Neuronal stem cell (in vitro differentiated cells): ENCODE results near the gene SLC9A7.

Experiments used
- DNase-seq: peaks from one replicate; pipeline ENCODE4 v3.0.0-alpha.2; 2013; ENCODE audit warnings: low spot score
- H2AFZ ChIP-seq: one replicate; pipeline ENCODE4 v1.6.1; 2013; ENCODE audit warnings: mild to moderate bottlenecking, low read length, inconsistent platforms
- H2AK5ac ChIP-seq: 2 replicates; pipeline ENCODE4 v1.6.1; 2013; ENCODE audit warnings: low read depth, mild to moderate bottlenecking, inconsistent platforms, low read length, moderate library complexity, mixed read lengths
- H2BK120ac ChIP-seq: 2 replicates; pipeline ENCODE4 v1.6.1; 2013; ENCODE audit warnings: low read depth, mild to moderate bottlenecking, inconsistent platforms, low read length, moderate library complexity, mixed read lengths
- H2BK12ac ChIP-seq: one replicate; pipeline ENCODE4 v1.6.1; 2013; ENCODE audit warnings: low read length, inconsistent platforms
- H2BK15ac ChIP-seq: 2 replicates; pipeline ENCODE4 v1.6.1; 2013; ENCODE audit warnings: mild to moderate bottlenecking, low read length, inconsistent platforms, mixed read lengths
- H2BK5ac ChIP-seq: one replicate; pipeline ENCODE4 v1.6.1; 2013; ENCODE audit warnings: inconsistent platforms, mild to moderate bottlenecking, low read length, moderate library complexity
- H3K14ac ChIP-seq: one replicate; pipeline ENCODE4 v1.6.1; 2013; ENCODE audit warnings: low read length, inconsistent platforms
- H3K18ac ChIP-seq: 2 replicates; pipeline ENCODE4 v1.6.1; 2013; ENCODE audit warnings: low read length, inconsistent platforms
- H3K23ac ChIP-seq: 2 replicates; pipeline ENCODE4 v1.6.1; 2013; ENCODE audit warnings: low read depth, mild to moderate bottlenecking, mixed read lengths, low read length, inconsistent platforms; ENCODE audit not compliant: poor library complexity
- H3K27ac ChIP-seq: replicated peaks from 3 replicates; pipeline ENCODE4 v1.5.1; 2013; ENCODE audit warnings: low read length, inconsistent platforms
- H3K27me3 ChIP-seq, 3 experiments: 2 replicates each; pipeline ENCODE4 v1.6.1; 2013; ENCODE audit warnings: low read length in 3 of 3, mild to moderate bottlenecking in 2 of 3, inconsistent platforms in 1 of 3, low read depth in 1 of 3, mixed read lengths in 1 of 3, moderate library complexity in 1 of 3; ENCODE audit not compliant: control insufficient read depth in 3 of 3, insufficient read depth in 3 of 3
- H3K36me3 ChIP-seq, 2 donors: replicated peaks in 1 of 2; 2 replicates each; pipeline ENCODE4 v1.6.1; 2013; ENCODE audit warnings: low read length in 2 of 2; ENCODE audit not compliant: control insufficient read depth in 2 of 2, insufficient read depth in 2 of 2
- H3K4ac ChIP-seq: 2 replicates; pipeline ENCODE4 v1.6.1; 2013; ENCODE audit warnings: inconsistent platforms, mild to moderate bottlenecking, low read length, moderate library complexity
- H3K4me1 ChIP-seq, 2 donors: 1 replicate in 1 of 2; 2 replicates in 1 of 2; pipeline ENCODE4 v1.6.1; 2013; ENCODE audit warnings: low read length in 2 of 2, low read depth in 1 of 2; ENCODE audit not compliant: control insufficient read depth in 2 of 2, insufficient read depth in 1 of 2
- H3K4me2 ChIP-seq: one replicate; pipeline ENCODE4 v1.6.1; 2013; ENCODE audit warnings: mild to moderate bottlenecking, low read length, inconsistent platforms; ENCODE audit not compliant: insufficient read depth, poor library complexity, severe bottlenecking
- H3K4me3 ChIP-seq, 2 donors: 2 replicates each; pipeline ENCODE4 v1.5.1; 2013; ENCODE audit warnings: low read length in 2 of 2, mild to moderate bottlenecking in 2 of 2, inconsistent platforms in 1 of 2, moderate library complexity in 1 of 2
- H3K79me1 ChIP-seq: one replicate; pipeline ENCODE4 v1.6.1; 2013; ENCODE audit warnings: low read depth, mild to moderate bottlenecking, inconsistent platforms, low read length, moderate library complexity
- H3K9ac ChIP-seq: one replicate; pipeline ENCODE4 v1.6.1; 2013; ENCODE audit warnings: mild to moderate bottlenecking, low read depth, low read length, inconsistent platforms; ENCODE audit not compliant: poor library complexity
- H3K9me3 ChIP-seq, 2 donors: replicated peaks in 1 of 2; 2 replicates each; pipeline versions ENCODE3 to v1.6.1; 2013; ENCODE audit warnings: low read length in 2 of 2, mild to moderate bottlenecking in 2 of 2, inconsistent platforms in 1 of 2, low read depth in 1 of 2, mixed read lengths in 1 of 2, moderate library complexity in 1 of 2; ENCODE audit not compliant: control insufficient read depth in 2 of 2, insufficient read depth in 1 of 2
- H4K8ac ChIP-seq: one replicate; pipeline ENCODE4 v1.6.1; 2013; ENCODE audit warnings: low read depth, mild to moderate bottlenecking, inconsistent platforms, low read length, moderate library complexity
- H4K91ac ChIP-seq: one replicate; pipeline ENCODE4 v1.6.1; 2013; ENCODE audit warnings: low read length, low read depth, mild to moderate bottlenecking, inconsistent platforms; ENCODE audit not compliant: poor library complexity
- WGBS, 2 donors: extraction: QIAGEN DNeasy Blood & Tissue Kit; methylation state at CpG; one replicate each; pipeline ENCODE4 v1.1.7; 2013; ENCODE audit warnings: missing lambda C conversion rate in 2 of 2, mixed read lengths in 1 of 2; ENCODE audit not compliant: insufficient read length in 2 of 2, insufficient replicate concordance in 1 of 2; ENCODE audit errors: extremely low coverage in 2 of 2; 5-methylcytosine and 5-hydroxymethylcytosine counted together

The SLC9A7 gene

DNA sequence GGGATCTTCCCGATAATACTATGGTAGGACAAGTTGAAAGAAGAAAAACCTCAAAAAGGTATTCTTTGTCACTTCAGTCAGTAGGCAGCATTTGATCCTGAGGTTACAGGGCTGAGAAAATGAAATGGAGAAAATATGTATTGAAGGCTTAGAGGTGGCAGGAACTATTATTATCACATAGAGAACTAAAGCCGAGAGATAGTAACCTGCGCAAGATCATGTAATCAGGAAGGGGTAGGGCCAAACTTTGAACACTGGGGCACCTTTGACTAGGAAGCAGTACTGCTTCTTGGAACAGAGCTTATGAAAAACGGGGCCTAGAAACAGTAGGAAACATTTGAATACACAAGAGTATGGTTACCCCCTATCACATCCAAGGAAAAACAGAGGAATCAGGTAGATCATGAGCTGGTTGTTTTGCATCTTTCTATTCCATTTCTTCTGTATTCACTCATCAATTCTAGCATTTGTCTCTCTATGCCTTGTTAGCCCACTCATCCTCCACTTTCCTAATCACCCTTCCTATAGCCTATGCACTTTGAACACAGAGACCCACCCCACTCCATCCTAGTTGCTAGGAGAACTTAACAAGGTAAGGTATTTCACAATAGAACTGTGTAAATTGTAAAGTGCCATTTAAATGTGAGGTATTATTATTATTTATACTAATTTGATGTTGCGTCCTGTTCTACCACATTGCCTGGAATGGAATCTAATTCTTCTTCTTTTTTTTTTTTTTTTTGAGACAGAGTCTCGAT lies 34.6 kb upstream of the SLC9A7 start:
- Histone ChIP-seq H3K9me3 (no peaks in the 10 kb centered on the region), H3K9ac (no peak overlapping the region), H3K36me3 (no peaks in the 10 kb centered on the region), H3K27me3 (peaks cover 0 to 7% (median 0%) of the 10 kb centered on the region in 3 experiments), H2BK5ac (no peak overlapping the region), H2BK120ac (no peak overlapping the region), H3K23ac (no peak overlapping the region), H3K4ac (no peak overlapping the region), H3K4me2 (no peak overlapping the region), H4K8ac (no peak overlapping the region), H2AFZ (no peak overlapping the region), H3K27ac (no peak overlapping the region), H2BK15ac (no peak overlapping the region), H3K79me1 (no peaks in the 10 kb centered on the region), H3K4me1 (no peaks in the 10 kb centered on the region), H3K14ac (no peak overlapping the region), H3K18ac (no peak overlapping the region), H3K4me3 (no peak overlapping the region), H4K91ac (no peak overlapping the region), H2BK12ac (no peak overlapping the region), H2AK5ac (no peak overlapping the region)
- WGBS, 2 donors, result no CpG with 5 or more reads among the region's 6 CpGs
- DNase-seq, result no peak

DNA sequence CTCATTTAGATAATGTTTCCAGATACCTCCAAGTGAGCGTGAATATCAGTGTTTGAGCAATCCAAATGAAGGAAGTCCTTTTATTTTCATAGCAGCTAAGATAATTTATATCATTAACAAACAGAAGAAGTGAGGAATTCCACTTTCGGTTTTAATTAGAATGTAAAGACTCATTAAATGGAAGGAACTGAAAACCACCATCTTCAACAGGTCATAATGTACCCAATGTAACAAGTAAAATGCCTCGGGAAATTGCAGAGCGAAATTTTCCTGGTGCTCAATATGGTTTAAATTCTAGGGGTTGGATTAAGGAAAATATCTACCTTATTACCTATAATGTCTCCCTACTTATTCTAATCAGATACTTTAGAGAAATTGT lies 33.9 kb upstream of the SLC9A7 start:
- H2BK12ac ChIP-seq, result no peak overlapping the region
- H2AK5ac ChIP-seq, result no peak overlapping the region
- no peak overlapping the region for H3K4me3 ChIP-seq
- no peak overlapping the region for H3K23ac ChIP-seq
- no peak overlapping the region for H2BK5ac ChIP-seq
- no peak overlapping the region for H3K4me2 ChIP-seq
- no peaks in the 10 kb centered on the region for H3K4me1 ChIP-seq
- H3K27ac ChIP-seq, result no peak overlapping the region
- DNase-seq, result no peak
- H2BK15ac ChIP-seq, result no peak overlapping the region
- no peaks in the 10 kb centered on the region for H3K79me1 ChIP-seq
- no CpG with 5 or more reads among the region's 4 CpGs for WGBS, 2 donors
- no peak overlapping the region for H2AFZ ChIP-seq
- H3K9ac ChIP-seq, result no peak overlapping the region
- H3K36me3 ChIP-seq, result no peaks in the 10 kb centered on the region
- H2BK120ac ChIP-seq, result no peak overlapping the region
- H3K14ac ChIP-seq, result no peak overlapping the region
- H3K18ac ChIP-seq, result no peak overlapping the region
- H4K8ac ChIP-seq, result no peak overlapping the region
- peaks cover 0 to 7% (median 0%) of the 10 kb centered on the region in 3 experiments for H3K27me3 ChIP-seq
- H4K91ac ChIP-seq, result no peak overlapping the region
- no peaks in the 10 kb centered on the region for H3K9me3 ChIP-seq
- H3K4ac ChIP-seq, result no peak overlapping the region

DNA sequence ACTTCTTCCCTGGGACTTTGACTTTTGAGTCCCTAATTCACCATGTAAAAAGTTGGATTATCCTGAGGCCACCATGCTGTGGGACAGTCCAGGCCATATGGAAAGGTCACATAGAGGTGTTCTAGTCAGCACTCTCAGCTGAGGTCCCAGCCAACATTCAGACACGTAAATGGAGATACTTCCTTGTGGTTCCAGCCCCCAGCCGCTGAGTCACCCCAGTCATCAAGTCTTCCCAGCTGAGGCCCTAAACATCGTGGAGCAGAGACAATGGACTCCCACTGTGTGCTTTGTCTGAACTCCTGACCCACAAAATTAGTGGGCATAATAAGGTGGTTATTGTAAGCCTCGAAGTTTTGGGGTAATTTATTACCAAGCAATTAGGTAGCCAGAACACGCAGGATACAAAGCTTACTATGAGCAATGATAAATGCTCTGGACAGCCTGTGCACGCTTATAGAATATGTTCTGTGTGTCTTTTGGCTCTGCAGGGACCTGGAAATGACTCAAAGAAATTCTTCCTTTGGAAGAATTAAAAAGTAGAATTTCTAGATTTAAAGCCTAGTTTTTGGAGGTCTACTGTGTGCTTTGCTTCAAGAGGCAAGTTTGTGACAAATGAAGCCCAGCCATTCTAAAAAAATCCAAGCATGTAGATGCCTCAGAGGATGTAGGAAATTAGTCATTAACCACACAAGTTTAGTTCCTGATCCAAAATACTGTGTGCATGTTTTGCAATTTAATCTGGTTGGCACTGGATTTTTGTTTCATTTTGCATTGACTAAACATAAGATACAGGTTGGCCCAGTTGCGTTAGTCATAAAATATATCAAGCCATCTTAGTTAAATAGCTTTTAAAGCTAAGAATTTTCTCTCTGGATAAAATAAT lies 33.2 kb upstream of the SLC9A7 start:
- no peak overlapping the region for H4K91ac ChIP-seq
- no peaks in the 10 kb centered on the region for H3K4me1 ChIP-seq
- H3K4ac ChIP-seq, result no peak overlapping the region
- no peak for DNase-seq
- H3K27ac ChIP-seq, result no peak overlapping the region
- no peak overlapping the region for H2BK120ac ChIP-seq
- H2BK12ac ChIP-seq, result no peak overlapping the region
- no peak overlapping the region for H4K8ac ChIP-seq
- no peak overlapping the region for H3K23ac ChIP-seq
- no peak overlapping the region for H3K14ac ChIP-seq
- no peak overlapping the region for H2AFZ ChIP-seq
- no peak overlapping the region for H2AK5ac ChIP-seq
- no peak overlapping the region for H2BK15ac ChIP-seq
- no peaks in the 10 kb centered on the region for H3K9me3 ChIP-seq
- no peak overlapping the region for H3K4me2 ChIP-seq
- H3K36me3 ChIP-seq, result no peaks in the 10 kb centered on the region
- H3K18ac ChIP-seq, result no peak overlapping the region
- no peak overlapping the region for H3K4me3 ChIP-seq
- WGBS, 2 donors, result no CpG with 5 or more reads among the region's 7 CpGs
- peaks cover 0 to 7% (median 0%) of the 10 kb centered on the region in 3 experiments for H3K27me3 ChIP-seq
- no peak overlapping the region for H3K9ac ChIP-seq
- H2BK5ac ChIP-seq, result no peak overlapping the region
- H3K79me1 ChIP-seq, result no peaks in the 10 kb centered on the region

- Histone ChIP-seq H2BK15ac (no peak overlapping the region), H2BK120ac (no peak overlapping the region), H3K36me3 (no peaks in the 10 kb centered on the region), H3K4me2 (no peak overlapping the region), H3K23ac (no peak overlapping the region), H3K4ac (no peak overlapping the region), H3K4me1 (no peaks in the 10 kb centered on the region), H4K8ac (no peak overlapping the region), H3K79me1 (no peaks in the 10 kb centered on the region), H3K9ac (no peak overlapping the region), H3K27ac (no peak overlapping the region), H3K9me3 (no peaks in the 10 kb centered on the region), H3K14ac (no peak overlapping the region), H4K91ac (no peak overlapping the region), H2AK5ac (no peak overlapping the region), H2BK12ac (no peak overlapping the region), H3K4me3 (no peak overlapping the region), H3K18ac (no peak overlapping the region), H2BK5ac (no peak overlapping the region), H2AFZ (no peak overlapping the region), H3K27me3 (peaks cover 0 to 10% (median 0%) of the 10 kb centered on the region in 3 experiments)
- DNase-seq, result no peak
- no CpG with 5 or more reads among the region's 4 CpGs for WGBS, 2 donors
These were observed 30.0 kb upstream of the SLC9A7 start for GRCh38 chrX:46788902-46789301.
